Adrenal gland (tissue), 12 donors: ENCODE measurements around the gene ALDH16A1. TPM values are rescaled to one million over a fixed set of nuclear protein-coding genes. Genes with fewer than 3 reads are reported as not detected.
A peak's percentile ranks its signal among the peaks of the same experiment; 100 is the strongest.

ENCODE experiments used
- DNase-seq, 7 donors: peaks; one replicate each; pipeline ENCODE4 v3.0.0-alpha.2; 2019 to 2020
- H3K27ac ChIP-seq, 5 donors: fragments of 200-600 bp; sonication (generic) in 4 of 5; 1 replicate in 3 of 5; 2 replicates in 2 of 5; pipeline versions ENCODE4 v1.5.1 to v1.8.0; 2016 to 2020; ENCODE audit warnings: mild to moderate bottlenecking in 1 of 5
- H3K27me3 ChIP-seq: fragments of 200-600 bp; 2 replicates; pipeline ENCODE4 v1.8.0; 2021
- H3K36me3 ChIP-seq, 2 donors: fragments of 200-600 bp; replicated peaks in 1 of 2; 1 replicate in 1 of 2; 2 replicates in 1 of 2; pipeline versions ENCODE4 v1.5.1 to v1.8.0; 2018 to 2022
- H3K4me1 ChIP-seq, 2 donors: fragments of 200-600 bp; replicated peaks in 1 of 2; 1 replicate in 1 of 2; 2 replicates in 1 of 2; pipeline versions ENCODE4 v1.5.1 to v1.8.0; 2018 to 2021
- H3K4me3 ChIP-seq, 4 donors: fragments of 200-600 bp; sonication (generic) in 3 of 4; one replicate each; pipeline ENCODE4 v1.5.1; 2016 to 2018
- H3K9me3 ChIP-seq, 3 donors: fragments of 200-600 bp; sonication (generic) in 1 of 3; replicated peaks in 1 of 3; 1 replicate in 2 of 3; 2 replicates in 1 of 3; pipeline versions ENCODE4 v1.5.1 to v1.8.0; 2016 to 2021
- CTCF ChIP-seq, 6 experiments: fragments of 450-650 bp in 4 of 6; fragments of 200-600 bp in 2 of 6; sonication (generic) in 1 of 6; IDR thresholded peaks; 1 replicate in 5 of 6; 2 replicates in 1 of 6; pipeline versions ENCODE4 v1.5.1 to v1.8.0; 2016 to 2021; ENCODE audit warnings: antibody characterized with exemption in 6 of 6, mild to moderate bottlenecking in 2 of 6, moderate library complexity in 1 of 6
- POLR2A ChIP-seq, 2 donors: fragments of 450-650 bp; IDR thresholded peaks; one replicate each; pipeline ENCODE4 v1.6.1; 2017; ENCODE audit warnings: antibody characterized with exemption in 2 of 2, mild to moderate bottlenecking in 2 of 2, moderate library complexity in 1 of 2
- WGBS, 4 donors: extraction: QIAGEN DNeasy Blood & Tissue Kit in 2 of 4; methylation state at CpG; one replicate each; pipeline versions ENCODE4 v1.1.5 to v1.1.7; 2013 to 2017; 5-methylcytosine and 5-hydroxymethylcytosine counted together
- intact Hi-C, 2 donors: fragments of 100-400 bp; cut with DNase I; formaldehyde crosslinking; loops; one replicate each; pipeline versions ENCODE4 v1.14.1 to v1.15.0; 2022 to 2023
- polyA plus RNA-seq, 3 donors: library from polyadenylated mRNA; stranded (reverse); fragments of 200-250 nt in 2 of 3; fragments of 350-450 nt in 1 of 3; fragmentation: Illumina TruSeq in 1 of 3; extraction: RNeasy Lipid Tissue Mini Kit (QIAGEN cat#74804) in 1 of 3; gene quantifications; one replicate each; pipeline ENCODE4 v1.2.3, GENCODE V29; 2013 to 2014
- total RNA-seq, 9 donors: library from RNA; depleted of rRNA in 4 of 9; stranded (reverse); fragments of >200 nt in 4 of 9; fragments of 120-200 nt in 1 of 9; fragmentation: NEBNext Ultra II Directional in 1 of 9; extraction: Animal tissue kit (Norgen Biotek cat#: 25700) in 1 of 9; gene quantifications; one replicate each; pipeline versions ENCODE4 v1.1.0 to v1.2.4, GENCODE V29; 2013 to 2023
- donor health status: healthy with polysubstance abuse.
- donor health status: Bipolar disorder and iron deficiency.
- donor health status: DM: yes; HTN: yes; CAD: no.
- donor health status: DM: no; HTN: no; CAD: no.
- donor health status: DM: no; HTN: no; CAD: no.
- donor health status: DM: yes; HTN: yes; CAD: no.

The ALDH16A1 gene
- total and polyA plus RNA-seq, 12 donors, result 3.6 to 95.5 (median 29.7) TPM

- 5 to 14% (median 12%) methylated on average over 6 of the region's 6 CpGs for WGBS, 4 donors
- Histone ChIP-seq H3K36me3 (no peaks in the 10 kb centered on the region), H3K9me3 (no peaks in the 10 kb centered on the region), H3K27me3 (peaks cover 43% of the 10 kb centered on the region), H3K4me1 (no peaks in the 10 kb centered on the region), H3K27ac (no peak overlapping the region), H3K4me3 (no peak overlapping the region)
- DNase-seq, result no peak
- intact Hi-C loops, result loop anchor here in 1 of 2 donors (2.0 kb wide), 1 partner anchor 43 kb away; no protein-coding TSS in a partner anchor
- TF ChIP-seq POLR2A (IDR thresholded peaks at IDR 0.05) (no peak), CTCF (IDR thresholded peaks at IDR 0.05) (no peak)
Measured at GRCh38 chr19:49438261-49438660, 14.8 kb upstream of the ALDH16A1 start.

- H3K4me3 ChIP-seq, result no peak overlapping the region
- 44 to 58% (median 49%) methylated on average over 5 to 6 of the region's 6 CpGs for WGBS, 4 donors
- no peak overlapping the region for H3K27ac ChIP-seq
- H3K4me1 ChIP-seq, result no peaks in the 10 kb centered on the region
- TF ChIP-seq CTCF (IDR thresholded peaks at IDR 0.05) (no peak), POLR2A (IDR thresholded peaks at IDR 0.05) (no peak)
- intact Hi-C loops, result loop anchor here in 1 of 2 donors (2.0 to 5.0 kb wide), 2 partner anchors 45 to 213 kb away; no protein-coding TSS in a partner anchor
- no peaks in the 10 kb centered on the region for H3K9me3 ChIP-seq
- no peaks in the 10 kb centered on the region for H3K36me3 ChIP-seq
- H3K27me3 ChIP-seq, result peaks cover 32% of the 10 kb centered on the region
- no peak for DNase-seq
Measured at GRCh38 chr19:49439836-49440235, 13.2 kb upstream of the ALDH16A1 start.

- Histone ChIP-seq H3K27ac (no peak overlapping the region), H3K4me1 (no peaks in the 10 kb centered on the region), H3K36me3 (no peaks in the 10 kb centered on the region), H3K27me3 (peaks cover 24% of the 10 kb centered on the region), H3K9me3 (no peaks in the 10 kb centered on the region), H3K4me3 (peak overlapping the region in 1 of 4 donors; percentile 64)
- TF ChIP-seq POLR2A (IDR thresholded peaks at IDR 0.05) (no peak), CTCF (IDR thresholded peaks at IDR 0.05) (no peak)
- WGBS, 4 donors, result 20 to 32% (median 24%) methylated on average over 18 to 19 of the region's 19 CpGs
- intact Hi-C loops, result loop anchor here in 1 of 2 donors (5.0 kb wide), 1 partner anchor 213 kb away; no protein-coding TSS in a partner anchor
- peak in 1 of 7 donors; percentile 14 for DNase-seq
Measured at GRCh38 chr19:49440439-49441209, 12.4 kb upstream of the ALDH16A1 start.

GRCh38 chr19:49441210-49441959, 11.6 kb upstream of the ALDH16A1 start, which contains the start of gene SLC17A7:
Gene SLC17A7 (minus strand): TSS chr19:49441527. CDS start chr19:49441379, 148 bp downstream.
- peak in 1 of 7 donors; percentile 49 for DNase-seq
- Histone ChIP-seq H3K4me1 (no peaks in the 10 kb centered on the region), H3K36me3 (no peaks in the 10 kb centered on the region), H3K27me3 (peaks cover 16% of the 10 kb centered on the region), H3K4me3 (peak within 1 kb of the TSS in 1 of 4 donors; percentile 65), H3K9me3 (no peaks in the 10 kb centered on the region), H3K27ac (peak within 1 kb of the TSS in 1 of 5 donors; percentile 90)
- 5 to 15% (median 6%) methylated on average over 12 to 55 of the region's 56 CpGs for WGBS, 4 donors
- intact Hi-C loops, result loop anchor here in 1 of 2 donors (5.0 kb wide), 1 partner anchor 214 kb away; no protein-coding TSS in a partner anchor
- TF ChIP-seq POLR2A (IDR thresholded peaks at IDR 0.05) (no peak), CTCF (IDR thresholded peaks at IDR 0.05) (no peak)
